Activated T-cell treated with anti-CD3 and anti-CD28 coated beads, Interleukin-2, amount 50 U/mL, for 48 hours (primary cell): ENCODE measurements around the gene PDE11A.

Source experiments
- DNase-seq, 2 experiments: peaks; one replicate each; pipeline ENCODE4 v3.0.0-alpha.2; 2020

Gene PDE11A

DNA sequence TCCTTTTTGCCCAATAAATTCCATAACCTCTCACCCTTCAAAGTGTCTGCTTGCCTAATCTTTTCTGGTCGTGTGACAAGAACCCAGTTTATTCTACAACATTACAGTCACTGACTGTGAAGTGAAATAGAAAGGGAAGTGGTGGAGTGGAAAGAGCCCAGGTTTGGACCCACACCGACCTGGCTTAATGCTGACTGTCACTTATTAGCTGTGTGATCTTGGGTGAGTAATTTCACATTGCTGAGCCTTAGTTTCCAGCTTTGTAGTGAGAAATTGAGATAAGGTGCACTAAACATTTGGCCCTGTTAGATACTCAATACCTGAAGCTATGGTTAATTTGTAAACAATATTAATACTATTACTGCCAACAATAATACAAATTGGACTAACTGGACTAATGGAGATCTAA is 388.9 kb downstream of the PDE11A start:
- DNase-seq: no peak

DNA sequence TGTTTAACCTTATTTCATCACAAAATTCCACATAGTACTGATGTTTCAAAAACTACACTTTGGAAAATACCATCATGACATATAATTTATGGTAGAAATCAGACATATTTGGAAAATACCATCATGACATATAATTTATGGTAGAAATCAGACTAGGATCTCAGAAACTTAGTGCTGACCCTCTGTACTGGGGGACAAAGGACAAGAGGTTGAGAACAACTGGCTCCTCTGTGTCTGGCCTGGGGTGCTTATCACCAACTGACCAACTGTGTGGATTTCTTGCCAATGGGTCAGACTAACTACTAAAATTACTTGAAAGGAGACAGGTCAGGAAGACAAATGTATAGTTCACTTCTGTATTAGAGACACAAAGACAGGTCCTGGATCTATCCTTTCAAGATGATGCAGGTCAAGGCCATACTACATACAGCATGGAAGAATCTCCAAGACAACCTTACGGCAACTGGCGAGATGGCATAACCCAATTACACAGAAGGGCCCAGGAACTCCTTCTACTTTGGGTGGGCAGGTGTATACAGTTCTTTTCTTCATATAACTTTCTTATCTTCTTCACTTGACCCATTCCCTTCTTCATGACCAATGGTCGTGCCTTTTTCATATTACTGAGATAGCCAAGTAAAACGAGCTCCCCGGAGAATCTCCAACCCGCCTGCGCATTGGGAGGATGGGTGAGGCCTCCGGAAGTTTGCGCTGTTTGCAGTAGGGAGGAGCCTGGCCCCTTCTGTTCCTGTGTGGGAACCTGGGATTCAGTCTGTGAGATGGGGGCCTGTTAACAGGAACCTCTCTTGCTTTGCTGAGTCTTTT is 389.5 kb downstream of the PDE11A start:
- no peak for DNase-seq

DNA sequence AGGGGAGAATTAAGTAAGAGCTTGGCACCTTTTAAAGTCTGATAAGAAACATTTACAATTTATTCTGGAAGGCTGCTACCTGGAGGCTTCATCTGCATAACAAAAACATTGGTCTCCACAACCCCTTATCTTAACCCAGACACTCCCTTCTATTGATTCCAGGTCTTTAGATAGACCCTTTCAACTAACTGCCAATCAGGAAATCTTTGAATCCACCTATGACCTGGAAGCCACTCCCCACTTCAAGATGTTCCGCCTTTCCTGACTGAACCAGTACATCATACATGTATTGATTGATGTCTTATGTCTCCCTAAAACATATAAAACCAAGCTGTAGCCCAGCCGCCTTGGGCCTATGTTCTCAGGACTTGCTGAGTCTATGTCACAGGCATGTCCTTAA is 390.6 kb downstream of the PDE11A start:
- DNase-seq: no peak

DNA sequence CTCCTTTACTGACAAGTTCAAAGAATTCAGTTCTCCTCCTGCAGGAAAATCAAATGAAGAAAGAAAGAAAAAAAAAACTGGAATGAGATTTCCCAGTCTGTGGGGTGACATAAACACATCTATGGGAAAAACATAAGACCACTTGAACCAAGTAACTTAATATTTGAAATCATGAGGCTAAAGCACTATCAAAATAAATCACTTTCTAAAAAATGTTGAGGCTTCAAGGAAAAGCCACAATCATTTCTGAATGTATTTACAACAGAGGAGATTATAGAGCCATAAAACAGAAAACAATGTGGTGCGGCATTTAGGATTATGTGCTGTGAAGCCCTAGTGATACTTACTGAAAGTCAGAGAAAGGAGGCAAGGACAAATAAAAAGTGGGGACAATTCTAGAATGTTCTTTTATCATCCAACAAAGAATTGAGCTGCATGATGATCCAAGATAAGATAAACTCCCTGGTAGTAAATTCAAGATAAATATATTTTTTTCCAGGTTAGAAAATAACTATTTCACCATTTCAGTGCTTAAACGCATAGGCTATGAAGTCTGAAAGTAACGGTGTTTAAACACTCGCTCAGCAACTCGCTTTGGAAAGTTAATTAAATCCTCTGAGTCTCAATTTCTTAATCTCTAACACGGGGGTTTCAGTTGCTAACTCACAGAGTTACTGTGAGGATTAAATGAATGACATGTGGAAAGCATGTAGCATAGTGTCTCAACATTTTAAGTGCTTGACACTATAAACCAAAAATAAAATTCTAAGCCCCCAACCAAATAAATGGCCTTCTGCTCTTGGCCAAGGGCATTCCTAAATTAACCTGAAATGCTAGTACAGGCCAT is 391.5 kb downstream of the PDE11A start:
- DNase-seq: no peak

DNA sequence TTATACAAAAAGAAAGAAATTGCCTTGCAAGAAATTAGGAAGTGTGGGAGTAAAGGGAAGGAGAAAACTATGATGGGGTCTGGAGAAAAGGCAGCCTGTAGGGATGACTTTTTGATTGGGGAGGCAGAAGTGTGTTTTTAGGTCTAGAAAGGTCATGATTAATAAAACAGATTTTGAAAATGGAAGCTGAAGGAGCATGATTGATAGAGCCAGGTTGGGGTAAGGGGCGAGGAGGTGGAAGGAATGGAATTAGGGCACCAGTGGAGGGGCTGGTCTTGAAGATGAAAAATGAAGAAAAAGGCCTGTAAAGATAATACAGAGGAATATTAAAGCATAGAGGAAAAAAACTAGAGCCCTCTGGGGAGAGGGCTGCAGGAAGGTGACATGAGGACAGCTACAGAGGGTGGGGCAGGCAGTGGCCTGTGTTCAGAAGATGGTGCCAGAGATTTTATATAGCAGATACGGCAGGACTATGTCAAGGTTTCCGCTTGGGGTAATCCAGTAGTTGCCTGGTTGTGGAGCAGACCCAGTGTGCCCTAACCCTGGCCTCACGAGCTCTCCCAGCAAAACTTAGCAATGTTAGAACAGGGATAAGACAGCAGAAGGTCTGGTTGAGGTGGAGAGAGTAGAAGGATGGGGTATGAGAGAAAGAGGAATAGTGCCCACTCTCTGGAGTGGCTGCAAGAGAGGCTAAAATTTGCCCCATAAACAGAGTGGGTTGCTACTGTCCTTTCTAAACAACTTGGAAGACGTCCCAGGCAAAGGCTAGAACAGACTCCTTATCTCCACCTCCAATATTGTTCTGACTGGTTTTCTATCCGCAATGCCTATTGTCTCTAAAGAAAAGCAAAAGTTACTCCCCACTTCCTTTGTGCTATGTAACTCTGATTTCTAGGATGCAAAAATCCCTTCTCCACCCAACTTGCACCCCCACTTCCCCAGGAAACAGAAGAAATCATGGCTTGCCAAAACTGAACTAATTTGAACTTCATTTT is 392.7 kb downstream of the PDE11A start:
- no peak for DNase-seq

DNA sequence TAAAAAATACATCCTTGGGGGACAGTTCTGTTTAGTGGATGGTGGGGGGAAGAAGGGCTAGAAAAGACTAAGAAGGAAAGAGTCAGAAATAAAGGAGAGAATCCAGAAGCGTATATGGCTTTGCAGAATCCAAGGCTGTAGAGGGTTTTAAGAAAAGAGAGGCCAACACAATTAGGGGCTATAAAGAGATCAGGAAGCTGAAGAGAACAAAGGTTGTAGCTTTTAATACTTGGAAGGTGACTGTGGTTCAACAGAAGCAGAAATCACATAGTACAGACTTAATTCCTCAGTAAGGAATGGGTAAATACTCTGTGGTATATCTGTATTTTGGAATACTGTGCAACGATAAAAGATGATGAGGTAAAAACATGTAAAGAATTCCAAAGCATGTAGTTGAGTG is 393.6 kb downstream of the PDE11A start:
- DNase-seq: no peak

DNA sequence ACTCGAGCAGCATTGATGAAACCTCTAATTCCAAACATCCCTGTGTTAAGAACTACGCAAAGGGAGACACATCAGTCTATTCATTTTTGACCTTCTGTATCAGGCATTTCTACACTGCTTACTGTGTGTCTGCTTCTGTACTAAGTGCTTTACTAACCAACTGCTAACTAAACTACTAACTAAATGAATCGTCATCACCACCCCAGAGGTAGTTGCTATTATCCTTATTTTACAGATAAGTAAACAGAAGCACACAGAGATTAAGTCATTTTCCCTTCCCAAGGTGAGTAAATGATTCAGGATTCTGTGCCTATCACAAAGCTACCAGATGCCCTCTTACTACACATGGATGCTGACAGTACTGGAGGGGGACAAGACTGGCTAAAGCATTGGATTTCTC is 395.9 kb downstream of the PDE11A start:
- no peak for DNase-seq

DNA sequence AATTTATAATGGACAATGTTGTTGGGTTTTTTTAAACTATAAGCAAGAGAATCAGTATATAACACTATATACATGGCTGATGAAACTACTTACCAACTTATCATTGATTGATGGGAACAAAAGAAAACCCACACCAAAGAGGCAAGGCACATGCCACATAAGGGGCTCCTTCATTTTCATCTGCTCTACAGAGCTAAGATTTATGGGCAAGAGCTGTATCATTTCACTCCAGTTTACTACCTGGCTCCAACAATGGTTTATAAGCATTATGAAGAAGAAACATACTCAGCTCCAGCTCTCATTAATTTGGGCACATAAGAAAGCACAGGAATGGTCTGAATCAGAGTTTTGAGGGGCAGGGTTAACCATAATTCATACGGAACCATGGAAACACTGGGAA is 396.8 kb downstream of the PDE11A start:
- DNase-seq: no peak

DNA sequence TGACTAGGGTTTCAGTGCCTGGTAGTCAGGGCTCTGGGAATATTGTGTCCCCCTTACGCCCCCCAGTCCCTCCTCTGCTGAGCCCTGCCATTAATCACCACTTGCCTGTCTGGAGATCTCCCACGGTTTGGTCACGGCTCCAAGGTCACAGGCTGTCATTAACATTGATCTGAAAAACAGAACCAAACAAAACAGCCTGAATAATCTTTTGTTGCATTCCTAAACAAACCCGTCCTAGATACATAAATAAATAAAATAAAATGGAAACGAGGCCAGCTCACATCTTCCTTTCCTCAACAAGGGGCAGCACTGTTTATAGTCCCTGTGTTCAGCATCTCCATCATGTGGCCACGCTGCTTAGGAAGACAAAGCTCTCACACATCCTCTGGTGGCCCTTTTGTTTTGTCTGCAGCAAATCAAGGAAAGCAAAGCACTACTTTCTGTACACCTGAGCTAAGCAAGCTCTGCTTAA is 397.2 kb downstream of the PDE11A start:
- no peak for DNase-seq

DNA sequence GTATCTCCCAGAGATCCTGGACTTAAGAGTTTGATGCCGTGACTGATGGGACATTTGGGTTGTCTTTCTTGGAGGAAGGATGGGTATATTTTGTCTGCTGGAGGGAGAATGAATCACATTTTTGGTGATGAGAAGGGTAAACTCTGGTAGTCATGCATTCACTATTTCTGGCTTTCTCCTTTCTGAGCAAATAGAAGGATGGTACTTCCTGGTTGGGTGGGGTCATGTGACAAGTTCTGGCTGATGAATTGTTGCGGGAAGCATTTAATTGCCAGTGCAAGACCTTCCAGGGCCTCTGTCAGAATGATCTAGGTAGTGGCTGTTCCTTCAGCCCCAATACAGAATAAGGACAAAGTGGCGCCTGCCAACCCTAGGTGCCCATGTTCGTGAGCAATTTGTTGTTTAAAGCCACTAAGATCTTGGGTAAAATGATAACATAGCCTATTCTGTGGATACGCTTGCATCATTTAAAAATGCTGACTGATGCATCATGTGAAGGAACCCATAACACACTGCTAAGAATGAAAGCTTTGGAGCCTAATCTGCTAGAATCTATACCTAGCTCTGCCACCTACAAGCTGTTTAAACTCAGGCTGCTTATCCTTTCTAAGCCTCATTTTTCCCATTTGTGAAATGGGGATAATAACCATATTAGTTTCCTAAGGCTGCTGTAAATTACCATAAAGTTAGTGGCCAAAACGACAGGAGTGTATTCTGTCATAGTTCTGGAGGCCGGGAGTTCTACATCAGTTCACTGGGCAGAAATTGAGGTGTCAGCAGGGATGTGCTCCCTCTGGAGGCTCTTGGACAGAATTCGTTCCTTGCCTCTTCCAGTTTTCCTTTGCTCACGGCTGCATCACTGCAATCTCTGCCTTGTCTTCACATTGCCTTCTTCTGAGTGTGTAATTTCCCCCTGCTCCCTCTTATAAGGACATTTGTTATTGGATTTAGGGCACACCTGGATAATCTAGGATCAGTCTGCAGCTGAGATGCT is 398.7 kb downstream of the PDE11A start:
- DNase-seq: no peak

DNA sequence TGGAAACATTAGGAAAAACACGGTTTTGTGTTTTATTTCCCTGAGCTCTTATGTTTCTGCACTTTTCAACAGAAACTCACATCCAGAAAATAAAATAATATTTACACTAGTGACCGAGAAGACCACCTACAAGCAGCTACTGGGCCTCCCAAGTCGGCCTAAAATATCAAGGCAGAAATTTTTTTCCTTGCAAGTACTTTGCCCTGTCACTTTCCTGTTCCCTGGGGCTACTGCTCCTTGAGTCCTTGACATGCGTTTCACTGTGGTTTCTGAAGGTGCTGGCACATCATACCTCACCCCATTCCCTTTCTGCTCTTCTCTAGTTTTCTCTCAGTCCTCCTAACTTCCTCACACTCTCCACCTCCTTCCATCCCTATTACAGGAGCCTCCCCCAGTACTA is 400.9 kb downstream of the PDE11A start:
- DNase-seq: no peak

DNA sequence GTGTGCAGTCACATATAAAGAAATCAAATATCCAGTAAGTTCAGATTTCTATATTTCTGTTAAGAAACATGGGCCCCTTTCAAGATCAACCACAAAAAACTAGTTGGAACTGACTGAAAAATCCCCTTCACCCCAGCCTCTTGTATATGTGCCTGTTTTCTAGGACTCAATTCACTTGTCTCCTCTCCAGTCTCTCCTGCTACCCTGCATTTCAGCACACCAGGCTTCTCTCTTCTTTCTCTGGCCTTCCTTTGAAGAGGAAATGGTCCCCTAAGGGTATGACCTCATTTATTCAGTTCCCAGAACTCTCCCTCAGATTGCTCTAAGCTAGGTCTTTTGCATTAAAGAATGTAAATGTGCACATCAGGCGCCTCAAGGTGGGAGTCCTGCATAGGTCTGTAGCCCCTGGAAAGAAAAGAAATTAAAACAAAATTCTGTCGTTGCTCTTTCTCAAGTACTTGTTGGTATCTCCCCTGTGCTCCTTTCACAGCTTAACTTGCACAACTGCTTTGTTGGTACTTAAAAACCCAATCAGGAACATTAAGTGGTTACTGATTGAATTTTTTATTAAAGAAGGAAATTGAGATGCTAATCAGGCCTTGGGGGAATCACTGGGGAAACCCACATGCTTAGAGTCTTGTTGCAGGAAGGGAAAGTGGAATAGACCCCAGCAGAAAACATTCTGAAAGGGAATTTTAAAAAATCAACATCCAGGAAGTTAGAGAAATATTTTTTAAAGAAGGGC is 401.6 kb downstream of the PDE11A start:
- no peak for DNase-seq

DNA sequence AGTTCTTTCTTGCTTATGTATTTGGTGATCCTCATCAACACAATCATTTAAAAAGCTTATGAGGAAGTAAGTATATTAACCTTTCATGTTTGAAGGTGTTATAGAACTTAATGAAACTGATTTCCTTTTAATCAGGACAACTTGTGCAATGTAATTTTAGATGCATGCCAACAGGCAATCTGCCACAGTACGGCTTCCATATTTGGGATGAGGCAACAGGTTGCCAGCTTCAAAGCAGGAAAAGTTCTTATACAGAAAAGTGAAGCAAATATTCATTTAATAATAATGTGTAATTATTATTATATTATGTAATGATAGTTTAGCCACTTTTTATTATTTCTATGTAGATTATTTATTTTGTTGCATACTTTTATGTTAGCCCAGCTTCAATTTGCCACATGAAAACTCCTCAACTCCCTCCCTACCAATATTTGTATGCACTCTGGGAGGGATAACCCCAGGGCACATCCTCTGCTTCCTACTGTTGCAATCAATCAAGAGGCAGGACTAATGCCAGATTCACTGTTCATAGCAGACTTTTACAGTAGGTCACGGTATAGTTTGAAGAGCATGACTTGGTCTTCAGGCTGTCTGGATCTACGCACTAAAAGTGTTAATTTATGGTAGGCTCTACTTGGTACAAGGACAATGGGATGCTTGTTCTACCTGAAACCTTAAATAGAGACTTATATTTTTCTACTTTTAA is 402.8 kb downstream of the PDE11A start:
- DNase-seq: no peak

DNA sequence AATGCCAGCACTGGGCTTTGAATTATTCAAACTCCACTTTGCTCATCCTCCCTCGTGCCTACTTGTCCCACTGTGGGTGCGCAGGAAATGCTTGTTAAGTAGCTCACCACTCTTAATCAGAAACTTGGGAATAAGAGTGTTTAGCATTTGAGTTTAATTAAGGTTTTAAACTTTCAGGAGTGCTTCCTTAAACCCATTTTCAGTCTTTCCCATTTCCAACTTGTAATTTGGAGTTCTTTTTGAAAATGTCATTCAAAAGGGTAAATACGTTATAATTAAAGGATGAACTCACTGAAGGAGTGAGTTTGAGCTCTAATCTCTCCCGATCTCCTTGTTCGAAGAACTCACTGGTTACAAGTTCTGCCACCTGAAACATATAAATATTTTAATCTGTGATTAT is 403.4 kb downstream of the PDE11A start:
- DNase-seq: no peak

DNA sequence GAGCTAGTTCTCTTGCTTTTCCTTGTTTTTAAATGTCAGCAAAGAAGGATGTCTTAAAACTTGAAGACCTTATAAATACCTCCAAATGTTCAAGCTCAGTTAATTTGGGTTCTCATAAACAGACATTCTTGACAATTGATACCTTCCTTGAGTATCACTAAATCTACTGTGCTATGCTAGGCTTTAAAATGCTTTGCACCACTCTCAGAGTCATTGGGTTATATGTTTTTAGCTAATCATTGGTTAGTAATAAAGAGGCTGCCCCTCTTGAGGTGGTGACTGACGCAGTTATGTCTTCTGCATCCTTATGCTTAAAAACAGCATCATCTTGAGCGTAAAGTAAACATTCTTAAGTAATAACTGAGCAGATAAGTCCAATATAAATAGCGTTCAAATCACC is 404.0 kb downstream of the PDE11A start:
- DNase-seq: no peak

DNA sequence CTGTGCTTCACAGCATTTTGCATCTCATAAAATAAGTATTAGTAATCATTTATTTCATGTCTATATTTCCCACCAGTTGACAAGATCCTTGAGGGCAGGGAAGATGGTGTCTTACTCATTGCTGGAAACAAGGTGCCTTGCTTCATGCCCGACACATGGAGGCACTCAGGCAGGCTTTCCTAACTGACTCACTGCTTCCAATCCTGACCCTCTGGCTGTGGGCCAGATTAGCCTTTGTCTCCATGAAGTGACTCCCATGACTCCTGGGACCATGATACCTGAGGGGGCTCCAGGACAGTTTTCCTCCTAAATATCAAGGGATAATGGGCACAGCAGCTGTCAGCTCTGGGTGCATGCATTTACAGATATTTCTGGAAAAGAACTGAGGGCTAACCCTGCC is 405.0 kb downstream of the PDE11A start:
- DNase-seq: no peak

DNA sequence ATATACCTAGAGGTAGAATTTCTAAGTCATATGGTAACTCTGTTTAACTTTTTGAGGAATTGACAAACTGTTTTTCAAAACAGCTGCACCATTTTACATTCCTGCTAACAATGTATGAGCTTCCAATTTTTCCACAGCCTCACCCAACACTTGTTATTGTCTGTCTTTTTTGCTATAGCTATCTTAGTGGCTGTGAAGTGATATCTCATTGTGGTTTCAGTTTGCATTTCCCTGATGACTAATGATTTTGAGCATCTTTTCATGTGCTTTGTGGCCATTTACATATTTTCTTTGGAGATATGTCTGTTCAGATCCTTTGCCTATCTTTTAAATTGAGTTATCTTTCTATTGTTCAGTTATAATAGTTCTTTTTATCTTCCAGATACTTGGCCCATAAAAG is 406.2 kb downstream of the PDE11A start:
- DNase-seq: no peak

DNA sequence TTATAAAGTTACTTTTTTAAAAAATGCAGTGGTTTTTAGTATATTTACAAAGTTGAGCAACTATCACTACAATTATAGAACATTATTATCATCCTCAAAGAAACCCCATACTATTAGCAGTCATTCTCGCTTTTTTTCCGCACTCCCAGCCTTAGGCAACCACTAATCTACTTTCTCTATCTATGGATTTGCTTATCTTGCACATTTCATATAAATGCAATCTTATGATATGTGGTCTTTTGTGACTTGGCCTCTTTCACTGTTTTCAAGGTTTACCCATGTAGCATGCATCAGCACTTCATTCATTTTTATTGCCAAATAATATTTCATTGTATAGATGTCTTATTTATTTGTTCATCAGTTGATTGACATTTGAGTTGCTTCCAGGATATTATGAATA is 406.6 kb downstream of the PDE11A start:
- DNase-seq: no peak

DNA sequence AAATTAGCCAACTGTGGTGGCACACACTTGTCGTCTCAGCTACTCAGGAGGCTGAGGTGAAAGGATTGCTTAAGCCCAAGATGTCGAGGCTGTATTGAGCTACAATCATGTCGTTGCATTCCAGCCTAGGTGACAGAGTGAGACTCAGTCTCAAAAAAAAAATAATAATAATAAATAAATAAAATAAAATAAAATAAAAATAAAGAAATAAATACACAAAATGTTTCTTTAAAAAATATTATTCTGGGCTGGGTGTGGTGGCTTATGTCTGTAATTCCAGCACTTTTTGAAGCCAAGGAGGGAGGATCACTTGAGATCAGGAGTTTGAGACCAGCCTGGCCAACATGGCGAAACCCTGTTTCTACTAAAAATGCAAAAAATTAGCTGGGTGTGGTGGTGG is 407.2 kb downstream of the PDE11A start:
- DNase-seq: no peak

DNA sequence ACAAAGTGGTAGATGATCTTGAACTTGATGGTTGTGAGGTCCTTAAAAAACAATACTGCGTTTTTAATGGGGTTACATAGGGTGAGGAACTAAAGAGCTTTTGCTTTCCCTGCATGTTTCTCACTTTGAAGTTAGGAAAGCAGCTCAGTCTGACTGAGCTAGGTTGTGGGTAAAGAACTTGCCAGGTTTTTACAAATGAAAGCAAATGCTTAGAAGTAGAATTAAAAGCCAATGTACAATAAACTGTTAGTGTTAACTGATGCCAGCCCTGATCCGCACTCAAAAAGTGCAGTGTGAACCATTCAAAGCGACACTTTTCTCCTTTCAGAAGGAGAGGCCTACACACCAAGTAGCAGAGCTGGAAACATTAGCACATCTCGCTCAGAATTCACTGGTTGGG is 409.7 kb downstream of the PDE11A start:
- no peak for DNase-seq
